ENCODE data around the gene SLC7A4. TPM values are rescaled to one million over a fixed set of nuclear protein-coding genes. Genes with fewer than 3 reads are reported as not detected.

The SLC7A4 gene
- total and polyA plus RNA-seq, 3 donors from 2014 or later, result 54.8 to 64.8 (median 60.3) TPM

DNA sequence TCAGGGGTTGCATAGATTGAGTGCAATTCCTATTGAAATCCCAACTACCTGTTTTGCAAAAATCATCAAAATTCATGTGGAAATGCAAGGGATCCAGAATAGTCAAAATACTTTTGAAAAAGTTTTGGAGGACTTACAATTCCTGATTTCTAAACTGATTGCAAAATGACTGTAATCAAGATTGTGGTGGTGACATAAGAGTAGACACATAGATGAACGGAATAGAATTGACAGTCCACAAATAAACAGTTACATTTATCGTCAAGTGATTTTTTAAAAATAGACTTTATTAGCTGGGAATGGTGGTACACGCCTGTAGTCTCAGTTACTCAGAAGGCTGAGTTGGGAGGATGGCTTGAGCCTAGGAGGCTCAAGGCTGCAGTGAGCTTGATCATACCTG, 2.6 kb upstream of the SLC7A4 start:
- DNase-seq, result no peak
- H3K4me1 ChIP-seq, result peaks cover 38% of the 10 kb centered on the region
- no peaks in the 10 kb centered on the region for H3K9me3 ChIP-seq
- intact Hi-C loops (cut with DNase I; ENCODE audit: low total_unique reads), result no loop called here
- no peak overlapping the region for H3K27ac ChIP-seq
- H3K36me3 ChIP-seq (ENCODE audit: low read depth, missing control alignments), result no peaks in the 10 kb centered on the region
- TF ChIP-seq POLR2A (IDR thresholded peaks at IDR 0.05), result no peak
- TF ChIP-seq, protein P1, sequence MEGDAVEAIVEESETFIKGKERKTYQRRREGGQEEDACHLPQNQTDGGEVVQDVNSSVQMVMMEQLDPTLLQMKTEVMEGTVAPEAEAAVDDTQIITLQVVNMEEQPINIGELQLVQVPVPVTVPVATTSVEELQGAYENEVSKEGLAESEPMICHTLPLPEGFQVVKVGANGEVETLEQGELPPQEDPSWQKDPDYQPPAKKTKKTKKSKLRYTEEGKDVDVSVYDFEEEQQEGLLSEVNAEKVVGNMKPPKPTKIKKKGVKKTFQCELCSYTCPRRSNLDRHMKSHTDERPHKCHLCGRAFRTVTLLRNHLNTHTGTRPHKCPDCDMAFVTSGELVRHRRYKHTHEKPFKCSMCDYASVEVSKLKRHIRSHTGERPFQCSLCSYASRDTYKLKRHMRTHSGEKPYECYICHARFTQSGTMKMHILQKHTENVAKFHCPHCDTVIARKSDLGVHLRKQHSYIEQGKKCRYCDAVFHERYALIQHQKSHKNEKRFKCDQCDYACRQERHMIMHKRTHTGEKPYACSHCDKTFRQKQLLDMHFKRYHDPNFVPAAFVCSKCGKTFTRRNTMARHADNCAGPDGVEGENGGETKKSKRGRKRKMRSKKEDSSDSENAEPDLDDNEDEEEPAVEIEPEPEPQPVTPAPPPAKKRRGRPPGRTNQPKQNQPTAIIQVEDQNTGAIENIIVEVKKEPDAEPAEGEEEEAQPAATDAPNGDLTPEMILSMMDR (IDR thresholded peaks at IDR 0.05), result no peak
- H3K27me3 ChIP-seq, result no peaks in the 10 kb centered on the region
- 77 to 85% methylated on average over 3 of the region's 3 CpGs for WGBS, 2 donors
- no peak overlapping the region for H3K4me3 ChIP-seq

DNA sequence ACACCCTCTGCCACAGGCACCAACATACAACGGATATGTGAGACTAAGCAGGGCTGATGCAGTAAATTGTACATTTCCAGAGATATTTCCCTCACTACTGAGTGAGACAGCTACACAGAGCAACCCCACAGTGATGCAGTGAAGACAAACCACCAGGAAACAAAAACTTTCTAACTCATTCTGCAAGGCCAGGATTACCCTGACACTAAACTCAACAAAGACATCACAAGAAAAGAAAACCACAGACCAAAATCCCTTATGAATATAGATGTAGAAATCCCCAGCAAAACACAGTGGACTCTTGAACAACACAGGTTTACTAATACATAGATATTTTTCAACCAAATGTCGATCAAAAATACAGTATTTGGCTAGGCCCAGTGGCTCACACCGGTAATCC, 1.5 kb upstream of the SLC7A4 start:
- Histone ChIP-seq H3K27ac (no peak overlapping the region), H3K36me3 (ENCODE audit: low read depth, missing control alignments) (no peaks in the 10 kb centered on the region), H3K4me3 (no peak overlapping the region), H3K27me3 (no peaks in the 10 kb centered on the region), H3K9me3 (no peaks in the 10 kb centered on the region), H3K4me1 (peaks cover 33% of the 10 kb centered on the region)
- TF ChIP-seq, protein P1 (IDR thresholded peaks at IDR 0.05), result no peak
- no peak for TF ChIP-seq POLR2A (IDR thresholded peaks at IDR 0.05)
- DNase-seq, result no peak
- whole genome bisulfite sequencing, 2 donors, result 89 to 98% methylated on average over 3 of the region's 3 CpGs
- intact Hi-C loops (cut with DNase I; ENCODE audit: low total_unique reads), result no loop called here

- Histone ChIP-seq H3K4me3 (no peak overlapping the region), H3K27me3 (no peaks in the 10 kb centered on the region), H3K36me3 (ENCODE audit: low read depth, missing control alignments) (no peaks in the 10 kb centered on the region), H3K4me1 (peaks cover 24% of the 10 kb centered on the region), H3K9me3 (no peaks in the 10 kb centered on the region), H3K27ac (no peak overlapping the region)
- intact Hi-C loops (cut with DNase I; ENCODE audit: low total_unique reads), result no loop called here
- WGBS, 2 donors, result 67 to 72% methylated on average over 10 to 12 of the region's 12 CpGs
- peak; percentile 54 for DNase-seq
- no peak for TF ChIP-seq POLR2A (IDR thresholded peaks at IDR 0.05)
- TF ChIP-seq, protein P1 (IDR thresholded peaks at IDR 0.05), result no peak
Observed at GRCh38 chr22:21032868-21033688, 717 bp upstream of the SLC7A4 start.

- Histone ChIP-seq H3K27ac (no peak overlapping the region), H3K9me3 (no peaks in the 10 kb centered on the region), H3K36me3 (ENCODE audit: low read depth, missing control alignments) (no peaks in the 10 kb centered on the region), H3K4me1 (peaks cover 25% of the 10 kb centered on the region), H3K27me3 (no peaks in the 10 kb centered on the region), H3K4me3 (peak overlapping the region; percentile 25 to 65)
- DNase-seq, result no peak
- intact Hi-C loops (cut with DNase I; ENCODE audit: low total_unique reads), result no loop called here
- 79 to 85% methylated on average over 5 to 18 of the region's 18 CpGs for WGBS, 2 donors
- TF ChIP-seq, protein P1 (IDR thresholded peaks at IDR 0.05), result no peak
- TF ChIP-seq POLR2A (IDR thresholded peaks at IDR 0.05), result no peak
Observed at GRCh38 chr22:21031545-21032036, 770 bp downstream of the SLC7A4 start.

Data from testis (tissue), 3 donors.